ENCODE results near the gene RAD54L. TPM values are rescaled to one million over a fixed set of nuclear protein-coding genes. Genes with fewer than 3 reads are reported as not detected.

Gene RAD54L
- total RNA-seq, 1 experiment from 2014 or later = 15.3 TPM

Other genes with a start within 250 kb of the RAD54L start
- gene PIK3R3, start 115.1 kb upstream of the RAD54L start, total RNA-seq (2014; rRNA removed; shearing (Covaris generic); ENCODE audit: low replicate concordance) = 2.5 and 3.4 TPM in 2 replicates
- gene TSPAN1, start 72.7 kb upstream of the RAD54L start, total RNA-seq (2014; rRNA removed; shearing (Covaris generic); ENCODE audit: low replicate concordance) = not detected in 2 replicates
- not detected in 2 replicates for gene P3R3URF, start 71.3 kb upstream of the RAD54L start, total RNA-seq (2014; rRNA removed; shearing (Covaris generic); ENCODE audit: low replicate concordance)
- gene POMGNT1, start 49.3 kb upstream of the RAD54L start, total RNA-seq (2014; rRNA removed; shearing (Covaris generic); ENCODE audit: low replicate concordance) = 69.4 and 89.7 TPM in 2 replicates
- gene LURAP1, start 44.4 kb upstream of the RAD54L start, total RNA-seq (2014; rRNA removed; shearing (Covaris generic); ENCODE audit: low replicate concordance) = 0.16 TPM in 1 of 2 replicates, not detected in the other
- 70.5 and 101 TPM in 2 replicates for gene LRRC41, start 55.9 kb downstream of the RAD54L start, total RNA-seq (2014; rRNA removed; shearing (Covaris generic); ENCODE audit: low replicate concordance)
- gene UQCRH, start 55.9 kb downstream of the RAD54L start, total RNA-seq (2014; rRNA removed; shearing (Covaris generic); ENCODE audit: low replicate concordance) = 768 and 982 TPM in 2 replicates
- gene NSUN4, start 93.0 kb downstream of the RAD54L start, total RNA-seq (2014; rRNA removed; shearing (Covaris generic); ENCODE audit: low replicate concordance) = 7.7 and 16.7 TPM in 2 replicates
- 0.16 and 1.4 TPM in 2 replicates for gene FAAH, start 146.6 kb downstream of the RAD54L start, total RNA-seq (2014; rRNA removed; shearing (Covaris generic); ENCODE audit: low replicate concordance)
- not detected in 2 replicates for gene DMBX1, start 242.1 kb downstream of the RAD54L start, total RNA-seq (2014; rRNA removed; shearing (Covaris generic); ENCODE audit: low replicate concordance)

Measured in MG63 (cell line).